HepG2 (cell line): Measurements from ENCODE around the gene BID. TPM values are rescaled to one million over a fixed set of nuclear protein-coding genes. Genes with fewer than 3 reads are reported as not detected.

Source experiments
- BHLHE40 ChIP-seq: IDR thresholded peaks from 2 replicates; pipeline ENCODE4 v1.6.1; 2011; ENCODE audit warnings: low read length, improper control_type of control experiment
- BRD4 ChIP-seq: sonication (generic); formaldehyde crosslinking; IDR thresholded peaks from 2 replicates; pipeline ENCODE4 v1.4.0; 2020; ENCODE audit warnings: missing genetic modification reagents
- EED ChIP-seq: sonication (generic); formaldehyde crosslinking; IDR thresholded peaks from 2 replicates; pipeline ENCODE4 v1.5.0; 2020; ENCODE audit warnings: mild to moderate bottlenecking, missing genetic modification reagents
- EP300 ChIP-seq, 3 experiments: sonication (generic) in 1 of 3; formaldehyde crosslinking in 1 of 3; IDR thresholded peaks; 2 replicates each; pipeline versions ENCODE4 v1.5.1 to v1.6.1; 2011 to 2020; ENCODE audit warnings: low read depth in 2 of 3, low read length in 2 of 3, borderline replicate concordance in 1 of 3, improper control_type of control experiment in 1 of 3, mild to moderate bottlenecking in 1 of 3, missing genetic modification reagents in 1 of 3, moderate library complexity in 1 of 3
- JDP2 ChIP-seq: sonication (generic); formaldehyde crosslinking; IDR thresholded peaks from 2 replicates; pipeline ENCODE4 v1.8.1; 2022; ENCODE audit warnings: missing genetic modification reagents, borderline replicate concordance
- MZF1 ChIP-seq: sonication (generic); formaldehyde crosslinking; IDR thresholded peaks from 2 replicates; pipeline ENCODE4 v1.8.1; 2023; ENCODE audit warnings: mild to moderate bottlenecking, missing genetic modification reagents, borderline replicate concordance
- TMF1 ChIP-seq: sonication (generic); formaldehyde crosslinking; IDR thresholded peaks from 2 replicates; pipeline ENCODE4 v1.8.1; 2022; ENCODE audit warnings: low read depth, missing genetic modification reagents
- TSC22D2 ChIP-seq: sonication (generic); formaldehyde crosslinking; IDR thresholded peaks from 2 replicates; pipeline ENCODE4 v1.5.1; 2020; ENCODE audit warnings: missing genetic modification reagents, mild to moderate bottlenecking, borderline replicate concordance
- ZNF383 ChIP-seq: sonication (generic); formaldehyde crosslinking; IDR thresholded peaks from 2 replicates; pipeline ENCODE4 v1.4.0; 2020; ENCODE audit warnings: missing genetic modification reagents, mild to moderate bottlenecking, borderline replicate concordance
- polyA plus RNA-seq, 8 experiments: library from polyadenylated mRNA; depleted of rRNA in 3 of 8; stranded (reverse) in 7 of 8; unstranded in 1 of 8; fragments of >200 nt; fragmentation: Illumina TruSeq in 4 of 8; extraction: Trizol in 4 of 8; gene quantifications; 2 replicates each; pipeline versions ENCODE4 v1.2.1 to v1.2.3, GENCODE V29; 2011 to 2016; ENCODE audit warnings: low read depth in 4 of 8, missing spikeins in 1 of 8, mixed read lengths in 1 of 8; ENCODE audit not compliant: insufficient read depth in 1 of 8
- total RNA-seq, 5 experiments: library from RNA; depleted of rRNA; stranded (reverse); fragments of >200 nt; fragmentation: Illumina TruSeq; extraction: Trizol; gene quantifications; 2 replicates each; pipeline ENCODE4 v1.2.3, GENCODE V29; 2016; ENCODE audit warnings: low read depth in 1 of 5
- TF ChIP-seq, protein P1 (sequence below): sonication (generic); formaldehyde crosslinking; IDR thresholded peaks from 2 replicates; pipeline ENCODE4 v1.4.0; 2020; ENCODE audit warnings: missing genetic modification reagents, mild to moderate bottlenecking, borderline replicate concordance
- TF ChIP-seq, protein P2 (sequence below): sonication (generic); formaldehyde crosslinking; IDR thresholded peaks from 2 replicates; pipeline ENCODE4 v1.4.0; 2020; ENCODE audit warnings: mild to moderate bottlenecking, low read depth, missing genetic modification reagents
- TF ChIP-seq, protein P3 (sequence below): conservative IDR thresholded peaks from 2 replicates; pipeline ENCODE4 v1.6.1; 2018; ENCODE audit warnings: missing genetic modification reagents
- TF ChIP-seq, protein P4 (sequence below): IDR thresholded peaks from 2 replicates; pipeline ENCODE4 v1.6.1; 2016
- TF ChIP-seq, protein P5 (sequence below): IDR thresholded peaks from 2 replicates; pipeline ENCODE4 v1.6.1; 2016; ENCODE audit warnings: control low read depth
- TF ChIP-seq, protein P6 (sequence below): sonication (generic); formaldehyde crosslinking; IDR thresholded peaks from 2 replicates; pipeline ENCODE4 v1.5.0; 2020; ENCODE audit warnings: missing genetic modification reagents
- TF ChIP-seq, protein P7 (sequence below): sonication (generic); formaldehyde crosslinking; IDR thresholded peaks from 2 replicates; pipeline ENCODE4 v1.5.1; 2020; ENCODE audit warnings: missing genetic modification reagents, mild to moderate bottlenecking, borderline replicate concordance
- TF ChIP-seq, protein P8 (sequence below): sonication (generic); formaldehyde crosslinking; IDR thresholded peaks from 2 replicates; pipeline ENCODE4 v1.4.0; 2020; ENCODE audit warnings: mild to moderate bottlenecking, low read depth, missing genetic modification reagents

The BID gene
- total and polyA plus RNA-seq, 2 of the 13 experiments (the other 11 are each of a cell fraction or from before 2014, with no cell fraction given) = 35.3 to 51.7 TPM

DNA sequence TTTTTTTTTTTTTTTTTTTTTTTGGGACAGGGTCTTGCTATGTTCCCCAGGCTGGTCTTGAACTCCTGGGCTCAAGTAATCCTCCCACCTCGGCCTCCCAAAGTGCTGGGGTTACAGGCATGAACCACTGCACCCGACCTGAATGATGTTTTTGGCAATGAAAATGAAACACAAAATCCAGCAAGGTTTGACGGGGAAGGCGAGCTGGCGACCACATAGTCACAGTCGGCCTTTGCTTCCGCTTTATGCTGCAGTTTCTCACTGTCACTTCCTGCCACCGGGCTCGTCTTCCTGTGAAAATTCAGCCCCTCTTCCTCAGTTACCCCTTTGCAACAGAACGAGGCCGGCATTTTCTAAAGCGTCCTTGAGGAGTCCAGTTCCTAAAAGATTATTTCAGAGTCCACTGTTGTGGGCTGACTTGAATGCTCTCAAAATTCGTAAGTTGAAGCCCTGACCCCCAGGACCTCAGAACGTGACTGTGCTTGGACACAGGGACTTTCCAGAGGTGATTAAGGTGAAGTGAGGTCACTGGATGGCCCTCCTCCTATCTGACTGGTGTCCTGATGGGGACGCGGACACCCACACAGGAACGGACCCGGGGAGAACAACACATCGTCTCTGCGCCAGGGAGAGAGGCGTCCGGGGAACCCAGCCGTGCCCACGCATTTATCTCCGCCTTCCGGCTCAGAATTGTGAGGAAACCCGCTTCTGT, 2.9 kb upstream of the BID start (continued):
- TF ChIP-seq, protein P1, sequence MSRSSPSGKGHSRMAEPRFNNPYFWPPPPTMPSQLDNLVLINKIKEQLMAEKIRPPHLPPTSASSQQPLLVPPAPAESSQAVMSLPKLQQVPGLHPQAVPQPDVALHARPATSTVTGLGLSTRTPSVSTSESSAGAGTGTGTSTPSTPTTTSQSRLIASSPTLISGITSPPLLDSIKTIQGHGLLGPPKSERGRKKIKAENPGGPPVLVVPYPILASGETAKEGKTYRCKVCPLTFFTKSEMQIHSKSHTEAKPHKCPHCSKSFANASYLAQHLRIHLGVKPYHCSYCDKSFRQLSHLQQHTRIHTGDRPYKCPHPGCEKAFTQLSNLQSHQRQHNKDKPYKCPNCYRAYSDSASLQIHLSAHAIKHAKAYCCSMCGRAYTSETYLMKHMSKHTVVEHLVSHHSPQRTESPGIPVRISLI (CRISPR knock-in tag) = peak; percentile 69; the same call in 1 of the 2 replicates
- TF ChIP-seq, protein P2, sequence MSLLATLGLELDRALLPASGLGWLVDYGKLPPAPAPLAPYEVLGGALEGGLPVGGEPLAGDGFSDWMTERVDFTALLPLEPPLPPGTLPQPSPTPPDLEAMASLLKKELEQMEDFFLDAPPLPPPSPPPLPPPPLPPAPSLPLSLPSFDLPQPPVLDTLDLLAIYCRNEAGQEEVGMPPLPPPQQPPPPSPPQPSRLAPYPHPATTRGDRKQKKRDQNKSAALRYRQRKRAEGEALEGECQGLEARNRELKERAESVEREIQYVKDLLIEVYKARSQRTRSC (CRISPR knock-in tag) = no peak
- TF ChIP-seq BRD4 (CRISPR knock-in tag) = no peak
- TF ChIP-seq BHLHE40 = peak; percentile 95
- TF ChIP-seq, protein P3, sequence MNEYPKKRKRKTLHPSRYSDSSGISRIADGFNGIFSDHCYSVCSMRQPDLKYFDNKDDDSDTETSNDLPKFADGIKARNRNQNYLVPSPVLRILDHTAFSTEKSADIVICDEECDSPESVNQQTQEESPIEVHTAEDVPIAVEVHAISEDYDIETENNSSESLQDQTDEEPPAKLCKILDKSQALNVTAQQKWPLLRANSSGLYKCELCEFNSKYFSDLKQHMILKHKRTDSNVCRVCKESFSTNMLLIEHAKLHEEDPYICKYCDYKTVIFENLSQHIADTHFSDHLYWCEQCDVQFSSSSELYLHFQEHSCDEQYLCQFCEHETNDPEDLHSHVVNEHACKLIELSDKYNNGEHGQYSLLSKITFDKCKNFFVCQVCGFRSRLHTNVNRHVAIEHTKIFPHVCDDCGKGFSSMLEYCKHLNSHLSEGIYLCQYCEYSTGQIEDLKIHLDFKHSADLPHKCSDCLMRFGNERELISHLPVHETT = no peak
- TF ChIP-seq, protein P4, sequence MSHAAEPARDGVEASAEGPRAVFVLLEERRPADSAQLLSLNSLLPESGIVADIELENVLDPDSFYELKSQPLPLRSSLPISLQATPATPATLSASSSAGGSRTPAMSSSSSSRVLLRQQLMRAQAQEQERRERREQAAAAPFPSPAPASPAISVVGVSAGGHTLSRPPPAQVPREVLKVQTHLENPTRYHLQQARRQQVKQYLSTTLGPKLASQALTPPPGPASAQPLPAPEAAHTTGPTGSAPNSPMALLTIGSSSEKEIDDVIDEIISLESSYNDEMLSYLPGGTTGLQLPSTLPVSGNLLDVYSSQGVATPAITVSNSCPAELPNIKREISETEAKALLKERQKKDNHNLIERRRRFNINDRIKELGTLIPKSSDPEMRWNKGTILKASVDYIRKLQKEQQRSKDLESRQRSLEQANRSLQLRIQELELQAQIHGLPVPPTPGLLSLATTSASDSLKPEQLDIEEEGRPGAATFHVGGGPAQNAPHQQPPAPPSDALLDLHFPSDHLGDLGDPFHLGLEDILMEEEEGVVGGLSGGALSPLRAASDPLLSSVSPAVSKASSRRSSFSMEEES = no peak
- no peak for TF ChIP-seq TMF1 (CRISPR knock-in tag)
- TF ChIP-seq ZNF383 = no peak
- TF ChIP-seq, protein P5, sequence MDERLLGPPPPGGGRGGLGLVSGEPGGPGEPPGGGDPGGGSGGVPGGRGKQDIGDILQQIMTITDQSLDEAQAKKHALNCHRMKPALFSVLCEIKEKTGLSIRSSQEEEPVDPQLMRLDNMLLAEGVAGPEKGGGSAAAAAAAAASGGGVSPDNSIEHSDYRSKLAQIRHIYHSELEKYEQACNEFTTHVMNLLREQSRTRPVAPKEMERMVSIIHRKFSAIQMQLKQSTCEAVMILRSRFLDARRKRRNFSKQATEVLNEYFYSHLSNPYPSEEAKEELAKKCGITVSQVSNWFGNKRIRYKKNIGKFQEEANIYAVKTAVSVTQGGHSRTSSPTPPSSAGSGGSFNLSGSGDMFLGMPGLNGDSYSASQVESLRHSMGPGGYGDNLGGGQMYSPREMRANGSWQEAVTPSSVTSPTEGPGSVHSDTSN (CRISPR knock-in tag) = no peak
- TF ChIP-seq EED (CRISPR knock-in tag) = no peak
- TF ChIP-seq, protein P6, sequence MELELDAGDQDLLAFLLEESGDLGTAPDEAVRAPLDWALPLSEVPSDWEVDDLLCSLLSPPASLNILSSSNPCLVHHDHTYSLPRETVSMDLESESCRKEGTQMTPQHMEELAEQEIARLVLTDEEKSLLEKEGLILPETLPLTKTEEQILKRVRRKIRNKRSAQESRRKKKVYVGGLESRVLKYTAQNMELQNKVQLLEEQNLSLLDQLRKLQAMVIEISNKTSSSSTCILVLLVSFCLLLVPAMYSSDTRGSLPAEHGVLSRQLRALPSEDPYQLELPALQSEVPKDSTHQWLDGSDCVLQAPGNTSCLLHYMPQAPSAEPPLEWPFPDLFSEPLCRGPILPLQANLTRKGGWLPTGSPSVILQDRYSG (CRISPR knock-in tag) = no peak
- TF ChIP-seq JDP2 = no peak
- no peak for TF ChIP-seq EP300 (IDR thresholded peaks at IDR 0.05; ENCODE audit: low read depth in 2 of 2, low read length in 2 of 2)
- TF ChIP-seq EP300 (CRISPR knock-in tag; IDR thresholded peaks at IDR 0.05; ENCODE audit: borderline replicate concordance) = peak; percentile 14; the same call in 1 of the 2 replicates
- no peak for TF ChIP-seq MZF1 (CRISPR knock-in tag)
- TF ChIP-seq TSC22D2 (CRISPR knock-in tag) = no peak
- TF ChIP-seq, protein P7, sequence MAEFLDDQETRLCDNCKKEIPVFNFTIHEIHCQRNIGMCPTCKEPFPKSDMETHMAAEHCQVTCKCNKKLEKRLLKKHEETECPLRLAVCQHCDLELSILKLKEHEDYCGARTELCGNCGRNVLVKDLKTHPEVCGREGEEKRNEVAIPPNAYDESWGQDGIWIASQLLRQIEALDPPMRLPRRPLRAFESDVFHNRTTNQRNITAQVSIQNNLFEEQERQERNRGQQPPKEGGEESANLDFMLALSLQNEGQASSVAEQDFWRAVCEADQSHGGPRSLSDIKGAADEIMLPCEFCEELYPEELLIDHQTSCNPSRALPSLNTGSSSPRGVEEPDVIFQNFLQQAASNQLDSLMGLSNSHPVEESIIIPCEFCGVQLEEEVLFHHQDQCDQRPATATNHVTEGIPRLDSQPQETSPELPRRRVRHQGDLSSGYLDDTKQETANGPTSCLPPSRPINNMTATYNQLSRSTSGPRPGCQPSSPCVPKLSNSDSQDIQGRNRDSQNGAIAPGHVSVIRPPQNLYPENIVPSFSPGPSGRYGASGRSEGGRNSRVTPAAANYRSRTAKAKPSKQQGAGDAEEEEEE = no peak
- TF ChIP-seq, protein P8, sequence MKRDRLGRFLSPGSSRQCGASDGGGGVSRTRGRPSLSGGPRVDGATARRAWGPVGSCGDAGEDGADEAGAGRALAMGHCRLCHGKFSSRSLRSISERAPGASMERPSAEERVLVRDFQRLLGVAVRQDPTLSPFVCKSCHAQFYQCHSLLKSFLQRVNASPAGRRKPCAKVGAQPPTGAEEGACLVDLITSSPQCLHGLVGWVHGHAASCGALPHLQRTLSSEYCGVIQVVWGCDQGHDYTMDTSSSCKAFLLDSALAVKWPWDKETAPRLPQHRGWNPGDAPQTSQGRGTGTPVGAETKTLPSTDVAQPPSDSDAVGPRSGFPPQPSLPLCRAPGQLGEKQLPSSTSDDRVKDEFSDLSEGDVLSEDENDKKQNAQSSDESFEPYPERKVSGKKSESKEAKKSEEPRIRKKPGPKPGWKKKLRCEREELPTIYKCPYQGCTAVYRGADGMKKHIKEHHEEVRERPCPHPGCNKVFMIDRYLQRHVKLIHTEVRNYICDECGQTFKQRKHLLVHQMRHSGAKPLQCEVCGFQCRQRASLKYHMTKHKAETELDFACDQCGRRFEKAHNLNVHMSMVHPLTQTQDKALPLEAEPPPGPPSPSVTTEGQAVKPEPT = no peak
